ENCODE measurements around the gene TIMELESS.

Gene TIMELESS

DNA sequence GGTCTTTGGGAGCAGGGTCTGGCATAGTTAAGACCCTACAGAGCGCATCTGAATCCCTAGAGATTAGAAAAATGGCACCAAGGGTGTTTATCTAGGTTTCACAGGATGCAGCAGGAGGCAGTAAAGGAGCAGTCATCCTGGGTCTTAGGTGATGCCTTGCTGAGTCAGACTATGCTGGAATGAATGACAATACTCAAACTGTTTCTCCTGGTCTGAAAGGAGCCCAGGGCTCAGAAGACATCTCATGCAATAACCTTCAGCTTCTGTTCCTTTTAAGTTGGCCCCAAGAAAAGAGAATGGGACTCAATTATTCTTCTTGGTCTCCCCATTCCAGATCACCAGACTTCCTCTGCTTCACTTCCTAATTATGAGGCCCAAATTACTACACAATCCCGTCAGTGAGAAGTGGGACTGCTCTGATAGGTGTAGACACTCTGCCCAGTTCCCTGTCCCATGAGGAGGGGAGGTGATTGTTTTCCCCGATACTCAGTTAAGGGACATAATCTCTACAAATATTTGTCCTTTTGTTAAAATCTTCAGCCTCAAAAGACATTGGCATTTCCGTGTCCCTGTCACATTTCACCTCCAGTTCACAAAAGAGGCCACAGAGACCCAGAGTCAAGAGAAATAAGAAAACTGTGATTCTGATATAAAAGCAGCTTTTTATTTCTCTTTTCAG lies 71.8 kb downstream of the TIMELESS start:
- no peak for DNase-seq (ENCODE audit: low read depth)
- TF ChIP-seq, protein P1, sequence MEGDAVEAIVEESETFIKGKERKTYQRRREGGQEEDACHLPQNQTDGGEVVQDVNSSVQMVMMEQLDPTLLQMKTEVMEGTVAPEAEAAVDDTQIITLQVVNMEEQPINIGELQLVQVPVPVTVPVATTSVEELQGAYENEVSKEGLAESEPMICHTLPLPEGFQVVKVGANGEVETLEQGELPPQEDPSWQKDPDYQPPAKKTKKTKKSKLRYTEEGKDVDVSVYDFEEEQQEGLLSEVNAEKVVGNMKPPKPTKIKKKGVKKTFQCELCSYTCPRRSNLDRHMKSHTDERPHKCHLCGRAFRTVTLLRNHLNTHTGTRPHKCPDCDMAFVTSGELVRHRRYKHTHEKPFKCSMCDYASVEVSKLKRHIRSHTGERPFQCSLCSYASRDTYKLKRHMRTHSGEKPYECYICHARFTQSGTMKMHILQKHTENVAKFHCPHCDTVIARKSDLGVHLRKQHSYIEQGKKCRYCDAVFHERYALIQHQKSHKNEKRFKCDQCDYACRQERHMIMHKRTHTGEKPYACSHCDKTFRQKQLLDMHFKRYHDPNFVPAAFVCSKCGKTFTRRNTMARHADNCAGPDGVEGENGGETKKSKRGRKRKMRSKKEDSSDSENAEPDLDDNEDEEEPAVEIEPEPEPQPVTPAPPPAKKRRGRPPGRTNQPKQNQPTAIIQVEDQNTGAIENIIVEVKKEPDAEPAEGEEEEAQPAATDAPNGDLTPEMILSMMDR (IDR thresholded peaks at IDR 0.05; ENCODE audit: low read depth, low read length, missing control alignments): no peak
- no peak overlapping the region for H3K4me3 ChIP-seq (ENCODE audit: low read depth, low read length)

DNA sequence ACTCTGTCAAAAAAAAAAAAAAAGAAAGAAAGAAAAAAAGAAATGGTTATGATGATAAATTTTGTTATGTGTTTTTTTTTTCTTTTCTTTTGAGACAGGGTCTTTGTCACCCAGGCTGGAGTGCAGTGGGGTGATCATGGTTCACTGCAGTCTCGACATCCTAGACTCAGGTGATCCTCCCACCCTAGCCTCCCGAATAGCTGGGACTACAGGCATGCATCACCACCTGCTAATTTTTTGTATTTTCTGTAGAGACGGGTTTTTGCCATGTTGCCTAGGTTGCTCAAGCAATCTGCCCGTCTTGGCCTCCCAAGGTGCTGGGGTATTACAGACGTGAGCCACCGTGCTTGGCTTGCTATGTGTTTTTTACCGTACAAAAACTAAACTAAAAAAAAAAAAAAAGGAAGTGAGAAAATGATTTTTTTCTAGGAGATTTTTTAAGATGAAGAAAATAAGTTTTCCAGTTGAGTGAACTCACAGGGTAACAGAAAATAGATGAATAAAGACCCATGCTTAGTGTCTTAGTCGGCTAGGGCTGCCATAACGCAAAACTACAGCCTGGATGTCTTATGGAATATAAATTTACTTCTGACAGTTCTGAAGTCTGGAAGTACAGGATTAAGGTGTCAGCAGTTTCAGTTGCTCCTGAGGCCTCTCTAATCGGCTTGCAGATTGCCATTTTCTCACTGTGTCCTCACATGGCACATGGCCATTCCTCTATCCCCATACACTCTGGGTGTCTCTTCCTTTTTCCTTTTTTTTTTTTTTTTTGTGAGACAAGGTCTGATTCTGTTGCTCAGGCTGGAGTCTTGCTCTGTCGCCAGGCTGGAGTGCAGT lies 73.4 kb downstream of the TIMELESS start:
- DNase-seq (ENCODE audit: low read depth): peak; percentile 68
- no peak overlapping the region; the same call in 1 of the 2 replicates for H3K4me3 ChIP-seq (ENCODE audit: low read depth, low read length)

DNA sequence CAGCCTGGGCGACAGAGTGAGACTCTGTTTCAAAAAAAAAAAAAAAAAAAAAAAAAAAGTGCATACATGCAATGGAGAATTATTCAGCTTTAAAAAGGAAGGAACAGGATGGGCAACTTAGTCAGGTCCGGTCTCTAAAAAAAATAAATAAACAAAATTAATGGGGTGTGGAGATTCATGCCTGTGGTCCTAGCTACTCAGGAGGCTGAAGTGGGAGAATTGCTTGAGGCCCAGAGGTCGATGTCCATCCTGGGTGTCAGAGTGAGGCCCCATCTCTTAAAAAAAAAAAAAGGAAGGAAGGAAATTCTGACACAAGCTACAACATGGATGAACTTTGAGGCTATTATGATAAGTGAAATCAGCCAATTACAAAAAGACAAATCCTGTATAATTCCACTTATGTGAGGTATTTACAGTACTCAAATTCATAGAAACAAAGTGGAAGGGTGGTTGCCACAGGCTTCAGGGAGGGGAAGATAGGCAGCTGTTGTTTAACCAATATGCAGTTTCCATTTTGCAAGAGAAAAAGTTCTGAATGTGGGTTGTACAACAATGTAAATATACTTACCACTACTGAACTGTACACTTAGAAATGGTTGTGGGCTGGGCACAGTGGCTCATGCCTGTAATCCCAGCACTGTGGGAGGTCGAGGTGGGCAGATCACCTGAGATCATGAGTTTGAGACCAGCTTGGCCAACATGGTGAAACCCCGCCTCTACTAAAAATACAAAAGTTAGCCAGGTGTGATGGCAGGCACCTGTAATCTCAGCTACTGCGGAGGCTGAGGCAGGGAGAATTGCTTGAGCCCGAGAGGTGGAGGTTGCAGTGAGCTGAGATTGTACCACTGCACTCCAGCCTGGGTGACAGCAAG lies 74.3 kb downstream of the TIMELESS start:
- no peak overlapping the region for H3K4me3 ChIP-seq (ENCODE audit: low read depth, low read length)
- DNase-seq (ENCODE audit: low read depth): no peak
- TF ChIP-seq, protein P1 (IDR thresholded peaks at IDR 0.05; ENCODE audit: low read depth, low read length, missing control alignments): no peak

More for the DNA sequence above, 73.4 kb downstream of the TIMELESS start:
- TF ChIP-seq, protein P1 (IDR thresholded peaks at IDR 0.05; ENCODE audit: low read depth, low read length, missing control alignments): no peak

DNA sequence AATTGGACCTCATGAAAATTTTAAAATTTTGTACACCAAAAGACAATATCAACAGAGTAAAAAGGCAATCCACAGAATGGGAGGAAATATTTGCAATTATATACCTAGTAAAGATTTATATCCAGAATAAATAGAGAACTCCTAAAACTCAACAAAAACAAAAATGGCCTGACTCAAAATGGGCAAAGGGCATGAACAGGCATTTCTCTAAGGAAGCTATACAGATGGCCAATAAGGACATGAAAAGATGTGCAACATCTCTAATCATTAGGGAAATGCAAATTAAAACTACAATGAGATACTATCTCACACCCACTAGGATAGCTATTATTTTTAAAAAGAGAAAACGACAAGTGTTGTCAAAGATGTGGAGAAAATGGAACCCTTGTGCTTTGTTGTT lies 75.7 kb downstream of the TIMELESS start:
- no peak for DNase-seq (ENCODE audit: low read depth)
- TF ChIP-seq, protein P1 (IDR thresholded peaks at IDR 0.05; ENCODE audit: low read depth, low read length, missing control alignments): no peak
- no peak overlapping the region for H3K4me3 ChIP-seq (ENCODE audit: low read depth, low read length)

DNA sequence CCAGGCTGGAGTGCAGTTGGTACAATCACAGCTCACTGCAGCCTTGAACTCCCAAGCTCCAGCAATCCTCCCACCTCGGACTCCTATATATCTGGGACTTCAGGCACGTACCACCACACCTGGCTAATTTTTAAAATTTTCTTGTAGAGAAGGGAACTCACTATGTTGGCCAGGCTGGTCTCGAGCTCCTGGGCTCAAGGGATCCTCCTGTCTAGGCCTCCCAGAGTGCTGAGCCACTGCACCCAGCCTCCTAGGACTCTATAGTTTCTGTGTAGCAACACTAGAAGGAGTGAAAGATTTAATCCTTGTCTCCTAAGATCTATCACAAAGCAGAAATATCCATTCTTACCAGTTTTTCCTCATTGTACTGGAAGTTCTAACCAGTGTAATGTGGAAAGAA lies 82.3 kb downstream of the TIMELESS start:
- DNase-seq (ENCODE audit: low read depth): no peak
- H3K4me3 ChIP-seq (ENCODE audit: low read depth, low read length): no peak overlapping the region
- TF ChIP-seq, protein P1 (IDR thresholded peaks at IDR 0.05; ENCODE audit: low read depth, low read length, missing control alignments): no peak

All from GM12864 (cell line).